NCI-H2107 (cell line): ENCODE measurements around the gene PDRG1.
"Not testable (repeated sequence)": the region's sequence is repeated elsewhere in the genome, so short reads cannot be mapped to it uniquely, and the experiment has no call there.

ENCODE experiments used
- DNase-seq: peaks from one replicate; lab custom pipeline; 2025; lab: John Stamatoyannopoulos, UW

The PDRG1 gene

DNA sequence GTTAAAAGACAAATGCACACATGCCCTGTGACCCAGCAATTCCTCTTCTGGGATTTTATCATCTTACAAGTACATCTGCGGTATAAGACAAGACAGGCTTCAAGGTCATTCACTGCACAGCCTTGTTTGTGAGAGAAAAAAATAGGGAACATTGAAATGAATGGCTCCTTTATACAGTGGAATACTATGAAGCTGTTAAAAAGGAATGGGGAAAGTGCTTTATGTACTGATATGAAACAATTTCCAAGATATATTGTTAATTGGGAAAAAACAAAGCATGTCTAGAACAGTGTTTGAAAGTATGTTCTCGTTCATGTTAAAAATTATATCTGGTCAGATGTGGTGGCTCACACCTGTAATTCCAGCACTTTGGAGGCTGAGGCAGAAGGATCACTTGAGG is 25.4 kb downstream of the PDRG1 start:
- no peak for DNase-seq

DNA sequence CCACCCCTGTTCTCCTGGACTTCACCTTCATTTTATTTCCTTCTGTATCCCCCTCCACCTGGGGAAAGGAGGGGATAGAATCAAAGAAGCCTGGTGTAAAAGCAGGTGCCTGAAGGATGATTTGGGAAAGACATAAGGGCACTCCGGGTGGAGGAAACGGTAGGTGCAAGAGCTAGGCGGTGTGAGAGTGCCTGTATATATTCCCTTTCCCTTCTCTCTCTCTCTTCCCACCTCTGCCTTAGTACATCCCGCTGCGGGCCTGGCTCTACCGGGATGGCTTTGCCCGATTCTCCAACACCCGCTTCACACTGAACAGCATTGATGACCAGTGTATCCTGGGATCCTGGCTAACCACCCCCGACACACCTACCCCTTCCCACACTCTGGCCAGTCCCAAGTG is 26.2 kb downstream of the PDRG1 start:
- DNase-seq: no peak

DNA sequence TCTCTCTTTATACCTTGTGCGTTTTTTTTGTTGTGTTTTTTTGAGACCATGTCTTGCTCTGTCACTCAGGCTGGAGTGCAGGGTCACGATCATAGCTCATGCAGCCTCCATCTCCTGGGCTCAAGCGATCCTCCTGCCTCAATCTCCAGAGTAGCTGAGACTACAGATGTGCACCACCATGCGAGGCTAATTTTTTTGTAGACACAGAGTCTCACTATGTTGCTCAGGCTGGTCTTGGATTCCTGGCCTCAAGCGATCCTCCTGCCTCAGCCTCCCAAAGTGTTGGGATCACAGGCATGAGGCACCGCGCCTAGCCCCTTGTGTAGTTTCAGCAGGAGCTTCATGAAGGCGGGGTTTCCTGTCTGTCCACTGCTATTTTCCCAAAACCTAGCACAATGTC is 27.3 kb downstream of the PDRG1 start:
- no peak for DNase-seq

DNA sequence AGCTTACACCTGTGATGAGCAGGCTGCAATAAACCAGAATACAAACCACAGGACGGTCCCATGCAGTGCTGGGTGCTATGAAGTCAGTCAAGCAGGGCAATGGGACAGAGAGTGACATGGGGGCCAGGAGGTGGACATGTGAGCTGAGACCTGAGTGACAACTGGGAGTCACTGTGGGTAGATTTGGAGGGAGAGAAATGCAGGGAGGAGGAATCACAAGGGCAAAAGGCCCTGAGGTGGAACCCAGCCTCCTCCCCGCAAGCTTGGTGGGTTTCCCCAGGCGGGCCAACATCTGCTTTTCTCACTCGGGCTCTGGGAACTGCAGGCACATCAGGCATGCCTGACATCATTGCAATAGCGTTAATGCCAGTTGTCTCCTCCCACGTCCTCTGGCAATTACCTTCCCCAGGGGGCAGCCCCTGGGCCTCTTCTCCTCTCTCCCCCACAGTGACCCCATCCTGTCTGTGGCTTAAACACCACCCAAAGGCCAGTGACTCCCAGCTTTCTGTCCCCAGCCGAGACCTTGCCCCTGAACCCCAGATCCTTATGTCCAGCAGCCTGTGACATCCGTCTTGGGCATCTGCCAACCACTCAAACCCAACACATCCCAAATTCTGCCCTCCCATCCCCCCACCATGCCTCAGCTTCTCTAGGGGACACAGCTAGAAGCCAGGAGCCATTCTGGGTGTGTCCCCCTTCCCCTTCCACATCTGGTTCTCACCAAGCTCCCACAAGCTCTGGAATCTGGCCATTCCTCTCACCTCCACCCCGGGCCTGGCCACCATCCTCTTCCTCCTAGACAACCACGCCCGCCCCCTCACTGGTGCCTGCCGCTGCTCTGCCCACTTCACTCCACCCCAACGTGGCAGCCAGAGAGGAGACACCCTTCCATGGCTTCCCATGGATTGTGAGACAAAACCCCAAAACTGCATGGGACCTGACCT is 28.2 kb downstream of the PDRG1 start:
- no peak for DNase-seq

- no peak for DNase-seq
Observed at GRCh38 chr20:31922588-31922987, 29.3 kb downstream of the PDRG1 start.

GRCh38 chr20:31922181-31922580 is 29.7 kb downstream of the PDRG1 start:
- no peak for DNase-seq

- DNase-seq: not testable (repeated sequence)
Observed at GRCh38 chr20:31921480-31921879, 30.4 kb downstream of the PDRG1 start.

GRCh38 chr20:31920275-31920855 is 31.5 kb downstream of the PDRG1 start:
- no peak for DNase-seq

- no peak for DNase-seq
Observed at GRCh38 chr20:31919410-31920155, 32.3 kb downstream of the PDRG1 start.

- no peak for DNase-seq
Observed at GRCh38 chr20:31918466-31919105, 33.3 kb downstream of the PDRG1 start.

DNA sequence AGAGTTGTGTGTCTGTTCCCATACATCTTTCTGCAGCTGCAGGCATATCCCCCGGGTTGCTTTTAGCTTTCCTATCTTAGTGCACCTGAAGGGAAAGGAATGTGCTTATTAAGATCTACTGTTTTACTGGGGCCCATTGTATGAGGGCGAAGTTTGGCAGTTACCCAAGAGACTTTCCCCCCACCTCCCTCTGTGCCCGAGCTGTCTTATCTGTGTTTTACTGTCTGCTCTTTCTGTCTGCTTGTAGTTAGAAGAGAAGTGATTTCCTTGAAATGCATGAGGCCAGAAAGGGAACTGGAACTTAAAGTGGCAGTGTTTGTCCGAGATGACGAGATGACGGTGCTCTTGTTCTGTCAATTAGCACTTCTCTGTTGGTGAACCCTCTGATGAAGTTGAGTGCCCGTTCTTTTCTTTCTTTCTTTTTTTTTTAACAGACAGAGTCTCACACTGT is 33.9 kb downstream of the PDRG1 start:
- not testable (repeated sequence) for DNase-seq

DNA sequence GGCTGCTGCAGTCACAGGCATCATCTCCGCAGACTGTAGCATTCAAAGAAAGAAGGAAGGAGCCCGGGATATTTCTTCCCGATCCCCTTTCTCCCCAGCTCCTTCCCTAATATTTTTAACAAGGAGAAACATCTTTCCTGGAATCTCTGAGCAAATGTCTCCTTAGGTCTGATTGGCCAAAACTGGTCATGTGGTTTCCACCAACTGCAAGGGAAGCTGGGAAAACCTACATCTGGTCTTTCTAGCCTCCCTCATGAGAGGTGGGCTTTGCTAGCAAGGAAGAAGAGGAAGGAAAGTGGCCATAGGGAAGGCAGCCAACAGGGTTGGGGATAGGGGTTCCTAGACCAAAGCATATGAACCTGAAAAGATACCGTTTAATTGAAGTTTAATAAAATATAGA is 35.1 kb downstream of the PDRG1 start:
- no peak for DNase-seq

GRCh38 chr20:31915491-31916280 is 36.2 kb downstream of the PDRG1 start:
- no peak for DNase-seq

DNA sequence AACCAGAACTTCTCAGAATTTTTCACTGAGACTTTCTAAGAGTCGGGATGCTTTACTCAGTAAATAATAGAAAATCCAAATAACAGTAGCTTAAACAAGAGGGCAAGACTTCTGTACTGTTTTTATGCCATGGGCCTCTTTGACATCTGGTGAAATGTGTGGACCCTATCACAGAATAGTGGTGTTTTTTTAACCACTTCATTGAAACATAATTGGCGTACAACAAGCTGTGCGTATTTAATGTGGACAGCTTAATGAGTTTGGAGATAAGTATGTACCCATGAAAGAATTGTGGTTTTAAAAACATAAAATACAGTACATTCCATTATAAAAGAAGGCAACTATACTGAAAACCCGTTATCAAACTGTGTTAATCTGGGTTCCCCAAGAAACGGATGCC is 37.7 kb downstream of the PDRG1 start:
- DNase-seq: no peak

DNA sequence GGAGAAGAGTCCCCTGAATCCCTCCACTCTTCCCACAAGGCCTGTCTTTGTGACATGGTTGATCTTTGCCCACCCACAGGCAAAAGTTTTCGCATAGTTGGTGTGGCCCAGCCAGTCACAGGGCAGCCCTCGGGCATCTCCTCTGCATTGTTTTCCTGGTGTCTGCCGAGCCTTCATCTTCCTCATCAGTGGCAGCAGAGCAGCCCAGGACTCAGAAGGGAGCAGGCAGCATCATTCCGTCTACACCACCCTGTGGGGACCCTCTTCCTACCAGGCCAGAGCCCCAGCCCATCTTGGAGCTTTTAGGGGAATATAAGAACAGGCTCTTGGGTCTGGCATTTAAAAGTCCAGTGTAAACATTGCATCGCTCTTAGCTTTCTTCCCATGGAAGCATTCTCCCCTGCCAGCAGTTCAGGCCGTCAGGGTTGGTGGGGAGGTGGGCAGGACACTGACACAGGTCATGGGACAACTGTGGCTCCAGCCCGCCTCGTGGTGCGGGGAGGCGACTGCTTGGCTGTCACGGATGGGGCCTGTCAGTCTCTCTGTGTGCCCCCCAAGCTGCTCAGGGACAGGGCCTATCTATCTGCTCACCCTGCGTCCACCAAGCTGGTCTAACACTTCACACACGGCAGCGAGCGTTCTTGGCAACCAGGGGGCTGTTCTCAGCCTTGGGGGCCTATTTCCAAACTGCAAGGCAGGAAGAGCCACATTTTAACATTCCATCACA is 38.3 kb downstream of the PDRG1 start:
- DNase-seq: no peak

DNA sequence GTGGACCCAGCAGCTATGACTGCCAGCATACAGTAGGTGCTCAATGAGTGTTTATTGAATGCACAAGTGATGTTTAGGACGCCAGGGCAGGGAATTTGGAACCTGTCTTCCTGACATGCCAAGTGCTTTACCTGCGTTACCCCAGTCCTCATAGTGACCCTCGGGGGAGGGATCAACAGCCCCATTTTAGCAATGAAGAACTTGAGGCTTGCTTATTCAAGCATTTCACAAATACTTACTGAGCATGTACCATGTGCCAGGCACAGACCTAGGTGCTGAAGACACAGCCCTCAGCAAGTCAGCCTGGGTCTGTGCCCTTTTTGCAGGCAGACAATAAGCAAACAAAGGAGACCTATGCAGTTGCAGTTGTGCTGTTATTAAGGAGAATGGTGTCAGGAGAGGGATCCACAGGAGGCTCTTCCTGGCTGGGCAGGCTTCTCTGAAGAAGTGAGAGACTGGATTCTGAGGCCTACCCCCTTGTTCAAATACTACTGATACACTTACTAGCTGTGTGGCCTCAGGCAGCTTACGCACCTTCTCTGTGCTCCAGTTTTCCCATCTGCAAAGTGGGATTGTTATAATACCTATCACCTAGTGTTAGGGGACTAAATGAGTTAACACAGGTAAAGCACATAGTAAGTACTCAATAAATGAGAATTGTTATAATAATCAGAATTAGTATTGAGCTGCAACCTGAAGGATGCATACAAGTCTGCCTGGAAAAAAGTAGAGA is 41.6 kb downstream of the PDRG1 start:
- DNase-seq: no peak

DNA sequence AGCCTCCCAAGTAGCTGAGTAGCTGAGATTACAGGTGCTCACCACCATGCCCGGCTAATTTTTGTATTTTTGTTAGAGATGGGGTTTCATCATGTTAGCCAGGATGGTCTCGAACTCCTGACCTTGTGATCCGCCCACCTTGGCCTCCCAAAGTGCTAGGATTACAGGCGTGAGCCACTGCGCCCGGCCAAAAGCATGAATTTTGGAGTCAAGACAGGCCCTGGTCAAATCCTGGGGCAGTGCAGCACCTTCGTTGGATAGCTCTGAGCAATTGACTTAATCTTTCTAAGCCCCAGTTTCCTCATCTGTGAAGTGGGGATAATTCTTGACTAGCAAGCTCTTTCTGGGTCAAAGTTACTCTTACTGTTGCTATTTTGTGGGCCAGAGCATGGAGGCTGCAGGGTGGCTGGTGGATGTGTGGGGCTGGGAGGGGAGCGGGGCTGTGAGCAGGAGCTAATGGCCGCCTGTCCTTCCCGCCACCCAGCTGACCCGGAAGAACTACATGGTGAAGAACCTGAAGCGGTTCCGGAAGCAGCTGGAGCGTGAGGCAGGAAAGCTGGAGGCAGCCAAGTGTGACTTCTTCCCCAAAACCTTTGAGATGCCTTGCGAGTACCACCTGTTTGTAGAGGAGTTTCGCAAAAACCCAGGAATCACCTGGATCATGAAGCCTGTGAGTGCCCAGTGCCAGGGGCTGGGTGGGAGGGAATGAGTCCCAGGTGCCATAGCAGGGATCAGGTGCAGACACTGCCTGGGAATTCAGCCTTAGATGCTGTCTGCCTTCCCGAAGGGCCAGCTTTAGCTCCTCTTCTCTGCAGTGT is 42.4 kb downstream of the PDRG1 start:
- DNase-seq: no peak

- no peak for DNase-seq
Observed at GRCh38 chr20:31908424-31908823, 43.4 kb downstream of the PDRG1 start.

DNA sequence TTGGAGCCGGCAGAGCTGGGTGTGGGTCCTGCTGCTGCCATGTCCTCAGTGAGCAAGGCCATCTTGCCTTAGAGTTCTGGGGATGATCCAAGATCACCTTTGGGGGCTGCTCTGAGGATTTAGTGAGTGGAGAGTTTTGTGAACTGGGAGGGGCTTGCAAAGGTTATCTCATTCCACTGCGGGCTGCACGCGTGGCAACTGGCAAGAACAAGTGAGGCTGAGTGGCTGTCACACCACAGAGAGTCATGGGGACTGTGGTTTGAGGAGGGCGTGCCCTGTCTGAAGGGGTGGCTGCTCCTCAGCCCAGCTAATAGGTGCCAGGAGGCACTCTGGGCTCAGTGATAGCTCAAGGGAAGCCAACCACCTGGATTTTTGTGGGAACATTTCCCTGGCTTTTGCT is 43.8 kb downstream of the PDRG1 start:
- no peak for DNase-seq
